PC-3 (cell line): Measurements from ENCODE around the gene TTBK1. TPM values are rescaled to one million over a fixed set of nuclear protein-coding genes. Genes with fewer than 3 reads are reported as not detected.

ENCODE experiments used
- ATAC-seq: fragments of 200-7000 bp; cut with Tn5 transposase; 2 replicates; pipeline ENCODE4 v1.9.1; 2020; ENCODE audit warnings: mild to moderate bottlenecking, moderate library complexity
- BruUV-seq: library from RNA; stranded (reverse); fragments of 400-500 nt; replicated peaks from 2 replicates; lab custom pipeline; 2021; lab: Mats Ljungman, UMichigan
- CTCF ChIA-PET: fragments of 300-600 bp; sonication (Branson Sonifier 250); formaldehyde crosslinking; loops from one replicate; lab custom pipeline; 2022; ENCODE audit warnings: antibody characterized with exemption; lab: Charles Lee
- POLR2A ChIA-PET: fragments of 300-600 bp; sonication (Branson Sonifier 250); formaldehyde crosslinking; loops from one replicate; lab custom pipeline; 2022; ENCODE audit warnings: antibody characterized with exemption; ENCODE audit not compliant: unreplicated experiment; lab: Charles Lee
- DNase-seq: peaks from one replicate; pipeline ENCODE4 v3.0.0-alpha.2; 2015
- H2AFZ ChIP-seq: fragments of 300-600 bp; sonication (generic); 2 replicates; pipeline ENCODE4 v1.6.0; 2016; ENCODE audit warnings: antibody characterized with exemption, low read length
- H3F3A ChIP-seq: fragments of 300-600 bp; sonication (generic); one replicate; pipeline ENCODE4 v1.6.0; 2017; ENCODE audit warnings: antibody characterized with exemption, low read length, control low read depth, mild to moderate bottlenecking; ENCODE audit not compliant: unreplicated experiment
- H3K27ac ChIP-seq: fragments of 300-600 bp; sonication (generic); 2 replicates; pipeline ENCODE4 v1.5.1; 2016; ENCODE audit warnings: mild to moderate bottlenecking, low read length
- H3K27me3 ChIP-seq: fragments of 300-600 bp; sonication (generic); 2 replicates; pipeline ENCODE4 v1.6.1; 2016; ENCODE audit warnings: low read length, mixed read lengths
- H3K36me3 ChIP-seq: fragments of 300-600 bp; sonication (generic); 2 replicates; pipeline ENCODE4 v1.6.1; 2016; ENCODE audit warnings: low read depth, mixed run types, low read length, mixed read lengths
- H3K4me1 ChIP-seq: fragments of 300-600 bp; sonication (generic); 2 replicates; pipeline ENCODE4 v1.5.1; 2016; ENCODE audit warnings: low read length; ENCODE audit not compliant: insufficient read depth
- H3K4me2 ChIP-seq: fragments of 300-600 bp; sonication (generic); 2 replicates; pipeline ENCODE4 v1.6.0; 2016; ENCODE audit warnings: low read length
- H3K4me3 ChIP-seq: fragments of 300-600 bp; sonication (generic); 2 replicates; pipeline ENCODE4 v1.5.1; 2016; ENCODE audit warnings: mild to moderate bottlenecking, low read length, mixed read lengths
- H3K79me2 ChIP-seq: fragments of 300-600 bp; sonication (generic); 2 replicates; pipeline ENCODE4 v1.6.1; 2017; ENCODE audit warnings: low read length, mixed read lengths
- H3K9ac ChIP-seq: fragments of 300-600 bp; sonication (generic); 2 replicates; pipeline ENCODE4 v1.6.0; 2016; ENCODE audit warnings: mild to moderate bottlenecking, low read length
- H3K9me2 ChIP-seq: fragments of 300-600 bp; sonication (generic); replicated peaks from 2 replicates; pipeline ENCODE4 v1.6.1; 2016; ENCODE audit warnings: mixed run types, low read length, mixed read lengths
- H3K9me3 ChIP-seq: fragments of 300-600 bp; sonication (generic); 2 replicates; pipeline ENCODE4 v1.6.1; 2016; ENCODE audit warnings: low read length, mixed read lengths
- H4K20me1 ChIP-seq: fragments of 300-600 bp; sonication (generic); 2 replicates; pipeline ENCODE4 v1.6.1; 2016; ENCODE audit warnings: low read length, mixed read lengths
- EZH2 ChIP-seq: fragments of 300-600 bp; sonication (generic); IDR thresholded peaks from one replicate; pipeline ENCODE4 v1.6.1; 2017; ENCODE audit warnings: antibody characterized with exemption, mild to moderate bottlenecking, low read length; ENCODE audit not compliant: unreplicated experiment
- EZH2phosphoT487 ChIP-seq: fragments of 300-600 bp; sonication (generic); IDR thresholded peaks from 2 replicates; pipeline ENCODE4 v1.6.1; 2018; ENCODE audit warnings: mild to moderate bottlenecking, antibody characterized with exemption, low read length, borderline replicate concordance
- intact Hi-C: fragments of 100-400 bp; cut with micrococcal nuclease; formaldehyde crosslinking; loops from 2 replicates; pipeline ENCODE4 v1.9.0; 2023
- total RNA-seq: library from RNA; depleted of rRNA; stranded (reverse); fragments of >200 nt; gene quantifications from 2 replicates; pipeline ENCODE4 v1.2.3, GENCODE V29; 2014
- TF ChIP-seq, protein P1 (sequence below): fragments of 300-600 bp; sonication (generic); conservative IDR thresholded peaks from 2 replicates; pipeline ENCODE4 v1.5.1; 2017; ENCODE audit warnings: antibody characterized with exemption, low read depth, mild to moderate bottlenecking, low read length

Gene TTBK1
- total RNA-seq, 1 experiment from 2014 or later = not detected

- BruUV-seq = no TSS peak
- Histone ChIP-seq H3K79me2 (no peaks in the 10 kb centered on the region), H3K4me2 (no peak overlapping the region), H3K9me3 (no peaks in the 10 kb centered on the region), H3K36me3 (no peaks in the 10 kb centered on the region), H3K9me2 (no peaks in the 10 kb centered on the region), H3K27ac (no peak overlapping the region), H3K4me3 (no peak overlapping the region), H3K9ac (no peak overlapping the region), H3K27me3 (peaks cover 8% of the 10 kb centered on the region; the same call in 1 of the 2 replicates), H3K4me1 (peaks cover 10% of the 10 kb centered on the region; the same call in 1 of the 2 replicates), H2AFZ (no peak overlapping the region), H4K20me1 (no peaks in the 10 kb centered on the region), H3F3A (no peaks in the 10 kb centered on the region)
- ChIA-PET POLR2A (no interaction called here), CTCF (no interaction called here)
- intact Hi-C loops = no loop called here
- ATAC-seq (no peak), DNase-seq (no peak)
- TF ChIP-seq EZH2phosphoT487 (no peak), EZH2 (no peak)
- TF ChIP-seq, protein P1, sequence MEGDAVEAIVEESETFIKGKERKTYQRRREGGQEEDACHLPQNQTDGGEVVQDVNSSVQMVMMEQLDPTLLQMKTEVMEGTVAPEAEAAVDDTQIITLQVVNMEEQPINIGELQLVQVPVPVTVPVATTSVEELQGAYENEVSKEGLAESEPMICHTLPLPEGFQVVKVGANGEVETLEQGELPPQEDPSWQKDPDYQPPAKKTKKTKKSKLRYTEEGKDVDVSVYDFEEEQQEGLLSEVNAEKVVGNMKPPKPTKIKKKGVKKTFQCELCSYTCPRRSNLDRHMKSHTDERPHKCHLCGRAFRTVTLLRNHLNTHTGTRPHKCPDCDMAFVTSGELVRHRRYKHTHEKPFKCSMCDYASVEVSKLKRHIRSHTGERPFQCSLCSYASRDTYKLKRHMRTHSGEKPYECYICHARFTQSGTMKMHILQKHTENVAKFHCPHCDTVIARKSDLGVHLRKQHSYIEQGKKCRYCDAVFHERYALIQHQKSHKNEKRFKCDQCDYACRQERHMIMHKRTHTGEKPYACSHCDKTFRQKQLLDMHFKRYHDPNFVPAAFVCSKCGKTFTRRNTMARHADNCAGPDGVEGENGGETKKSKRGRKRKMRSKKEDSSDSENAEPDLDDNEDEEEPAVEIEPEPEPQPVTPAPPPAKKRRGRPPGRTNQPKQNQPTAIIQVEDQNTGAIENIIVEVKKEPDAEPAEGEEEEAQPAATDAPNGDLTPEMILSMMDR = no peak
Observed at GRCh38 chr6:43282060-43282459, 38.8 kb downstream of the TTBK1 start.

GRCh38 chr6:43282636-43283513, 39.6 kb downstream of the TTBK1 start:
- Histone ChIP-seq H3K9me2 (no peaks in the 10 kb centered on the region), H2AFZ (no peak overlapping the region; the same call in 1 of the 2 replicates), H3F3A (no peaks in the 10 kb centered on the region), H3K27ac (no peak overlapping the region), H3K4me3 (no peak overlapping the region), H3K4me2 (no peak overlapping the region), H3K9ac (no peak overlapping the region), H3K36me3 (no peaks in the 10 kb centered on the region), H3K4me1 (peaks cover 10% of the 10 kb centered on the region; the same call in 1 of the 2 replicates), H4K20me1 (no peaks in the 10 kb centered on the region), H3K27me3 (peaks cover 8% of the 10 kb centered on the region; the same call in 1 of the 2 replicates), H3K9me3 (no peaks in the 10 kb centered on the region), H3K79me2 (no peaks in the 10 kb centered on the region)
- BruUV-seq = no TSS peak
- ATAC-seq (no peak), DNase-seq (no peak)
- POLR2A ChIA-PET = no interaction called here
- TF ChIP-seq, protein P1 = no peak
- TF ChIP-seq EZH2 = no peak
- no peak for TF ChIP-seq EZH2phosphoT487
- intact Hi-C loops = no loop called here
- CTCF ChIA-PET = no interaction called here

GRCh38 chr6:43283514-43283901, 40.2 kb downstream of the TTBK1 start:
- peak overlapping the region; percentile 83 for H3K4me2 ChIP-seq
- ChIA-PET POLR2A (no interaction called here), CTCF (no interaction called here)
- H3K36me3 ChIP-seq = no peaks in the 10 kb centered on the region
- H2AFZ ChIP-seq = peak overlapping the region; percentile 82
- intact Hi-C loops = no loop called here
- no peaks in the 10 kb centered on the region for H3K9me2 ChIP-seq
- H3K9me3 ChIP-seq = no peaks in the 10 kb centered on the region
- H3K9ac ChIP-seq = no peak overlapping the region
- H4K20me1 ChIP-seq = no peaks in the 10 kb centered on the region
- peak overlapping the region; percentile 59 for H3K4me3 ChIP-seq
- no peaks in the 10 kb centered on the region for H3F3A ChIP-seq
- BruUV-seq = no TSS peak
- ATAC-seq (no peak), DNase-seq (no peak)
- no peaks in the 10 kb centered on the region for H3K79me2 ChIP-seq
- H3K27ac ChIP-seq = no peak overlapping the region
- TF ChIP-seq, protein P1 = no peak
- no peak for TF ChIP-seq EZH2
- peaks cover 6% of the 10 kb centered on the region; the same call in 1 of the 2 replicates for H3K4me1 ChIP-seq
- peaks cover 8% of the 10 kb centered on the region; the same call in 1 of the 2 replicates for H3K27me3 ChIP-seq
